GM18526 (cell line): ENCODE results near the gene PCDHB14.
"Not testable (repeated sequence)": the region's sequence is repeated elsewhere in the genome, so short reads cannot be mapped to it uniquely, and the experiment has no call there.

Experiments used
- POLR2A ChIP-seq: IDR thresholded peaks from 3 replicates; pipeline ENCODE4 v1.6.1; 2011; ENCODE audit not compliant: insufficient read length; ENCODE audit errors: extremely low read depth

The PCDHB14 gene

DNA sequence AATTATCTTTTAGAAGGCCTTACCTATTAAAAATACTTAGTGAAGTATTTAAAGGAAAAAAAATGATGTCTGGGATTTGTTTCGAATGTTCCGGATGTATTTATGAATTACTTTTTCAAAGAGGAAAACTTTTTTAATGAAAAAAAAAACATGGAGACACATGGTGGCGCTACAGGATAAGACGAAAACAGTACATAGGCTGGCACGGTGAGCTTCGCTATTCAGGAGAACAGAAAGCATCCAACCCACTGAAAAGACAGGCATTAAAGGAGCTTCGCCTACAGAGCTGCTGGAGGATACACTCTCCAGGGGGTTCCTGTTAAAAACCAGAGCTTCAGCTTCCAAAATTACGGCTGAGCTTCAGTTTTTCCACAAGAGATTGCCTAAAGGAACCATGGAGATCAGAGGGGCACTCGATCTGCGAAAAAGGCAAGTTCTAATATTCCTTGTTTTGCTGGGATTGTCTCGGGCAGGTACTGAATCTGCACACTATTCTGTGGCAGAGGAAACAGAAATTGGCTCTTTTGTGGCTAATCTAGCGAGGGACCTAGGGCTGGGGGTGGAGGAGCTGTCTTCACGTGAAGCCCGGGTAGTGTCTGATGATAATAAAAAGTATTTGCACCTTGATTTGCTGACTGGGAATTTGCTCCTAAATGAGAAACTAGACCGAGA, at the start of gene PCDHB14:
TSS of gene PCDHB14 (plus strand) at position 232 of the 672 bp plus-strand sequence. CDS start at position 395, 163 bp downstream.
- no peak for TF ChIP-seq POLR2A

DNA sequence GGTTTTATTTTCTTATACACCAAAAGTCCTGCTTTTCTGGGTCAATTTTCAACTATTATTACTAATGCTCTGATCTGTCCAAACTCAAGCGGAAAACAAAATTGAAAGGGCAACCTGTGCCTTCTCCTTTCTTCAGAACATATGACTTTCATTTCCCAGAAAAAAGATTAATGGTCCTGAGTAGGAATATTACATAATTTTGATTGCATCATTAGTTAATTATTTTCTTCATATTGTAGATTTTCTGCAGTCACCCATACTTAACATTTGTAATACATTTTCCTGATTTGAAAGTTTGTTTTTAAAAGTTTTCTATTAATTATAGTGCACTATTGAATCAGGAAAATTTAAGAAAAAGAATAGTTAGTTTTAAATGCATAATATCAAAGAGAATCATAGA, 47.2 kb upstream of the PCDHB14 start:
- TF ChIP-seq POLR2A, result no peak

- not testable (repeated sequence) for TF ChIP-seq POLR2A
Measured at GRCh38 chr5:141177577-141178191, 45.5 kb upstream of the PCDHB14 start, which contains the start of gene PCDHB8. PCDHB8 (plus strand) TSS chr5:141177790; CDS start chr5:141178035, 245 bp downstream.

- TF ChIP-seq POLR2A, result no peak
Measured at GRCh38 chr5:141180313-141180712, 42.8 kb upstream of the PCDHB14 start.

- TF ChIP-seq POLR2A, result no peak
Measured at GRCh38 chr5:141182248-141182647, 40.9 kb upstream of the PCDHB14 start, which contains the start of gene PCDHB16. PCDHB16 (plus strand) TSS chr5:141182387; CDS start chr5:141182560, 173 bp downstream.

DNA sequence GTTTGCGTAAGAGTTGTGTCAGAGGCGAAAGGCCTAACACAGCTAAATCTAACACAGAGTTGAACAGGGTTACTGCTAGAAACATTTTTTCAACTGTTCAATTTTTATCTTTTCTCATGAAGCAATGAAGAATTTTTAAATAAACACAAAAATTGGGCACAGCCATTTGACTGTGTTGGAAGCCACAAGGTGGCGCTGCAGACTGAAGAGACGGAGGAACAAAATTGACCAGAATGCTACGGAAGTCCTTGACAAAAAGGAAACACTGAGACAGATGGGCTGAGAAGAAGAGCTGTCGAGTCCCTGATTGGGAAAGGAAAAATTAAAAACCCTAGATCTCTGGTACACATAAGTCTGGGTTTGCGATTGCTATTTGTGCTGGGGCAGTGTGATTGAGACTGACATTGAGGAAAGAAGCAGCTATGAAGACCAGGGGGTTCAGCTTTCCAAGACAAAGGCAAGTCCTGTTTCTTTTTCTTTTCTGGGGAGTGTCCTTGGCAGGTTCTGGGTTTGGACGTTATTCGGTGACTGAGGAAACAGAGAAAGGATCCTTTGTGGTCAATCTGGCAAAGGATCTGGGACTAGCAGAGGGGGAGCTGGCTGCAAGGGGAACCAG, 36.1 kb upstream of the PCDHB14 start, which contains the start of gene PCDHB9:
TSS of gene PCDHB9 (plus strand) at position 265 of the 616 bp plus-strand sequence. CDS start at position 423, 158 bp downstream.
- no peak for TF ChIP-seq POLR2A

GRCh38 chr5:141192110-141192725, 30.9 kb upstream of the PCDHB14 start, which contains the start of gene PCDHB10:
PCDHB10 (plus strand) TSS chr5:141192353; CDS start chr5:141192553, 200 bp downstream.
- TF ChIP-seq POLR2A, result no peak

- no peak for TF ChIP-seq POLR2A
Measured at GRCh38 chr5:141196363-141196762, 26.8 kb upstream of the PCDHB14 start.

GRCh38 chr5:141199359-141200235, 23.5 kb upstream of the PCDHB14 start, which contains the start of gene PCDHB11:
PCDHB11 (plus strand) TSS chr5:141199627; CDS start chr5:141199775, 148 bp downstream.
- no peak for TF ChIP-seq POLR2A

- TF ChIP-seq POLR2A, result no peak
Measured at GRCh38 chr5:141208478-141208877, 14.7 kb upstream of the PCDHB14 start, which contains the start of gene PCDHB12. PCDHB12 (plus strand) TSS chr5:141208719; CDS start chr5:141208908, 189 bp downstream.

DNA sequence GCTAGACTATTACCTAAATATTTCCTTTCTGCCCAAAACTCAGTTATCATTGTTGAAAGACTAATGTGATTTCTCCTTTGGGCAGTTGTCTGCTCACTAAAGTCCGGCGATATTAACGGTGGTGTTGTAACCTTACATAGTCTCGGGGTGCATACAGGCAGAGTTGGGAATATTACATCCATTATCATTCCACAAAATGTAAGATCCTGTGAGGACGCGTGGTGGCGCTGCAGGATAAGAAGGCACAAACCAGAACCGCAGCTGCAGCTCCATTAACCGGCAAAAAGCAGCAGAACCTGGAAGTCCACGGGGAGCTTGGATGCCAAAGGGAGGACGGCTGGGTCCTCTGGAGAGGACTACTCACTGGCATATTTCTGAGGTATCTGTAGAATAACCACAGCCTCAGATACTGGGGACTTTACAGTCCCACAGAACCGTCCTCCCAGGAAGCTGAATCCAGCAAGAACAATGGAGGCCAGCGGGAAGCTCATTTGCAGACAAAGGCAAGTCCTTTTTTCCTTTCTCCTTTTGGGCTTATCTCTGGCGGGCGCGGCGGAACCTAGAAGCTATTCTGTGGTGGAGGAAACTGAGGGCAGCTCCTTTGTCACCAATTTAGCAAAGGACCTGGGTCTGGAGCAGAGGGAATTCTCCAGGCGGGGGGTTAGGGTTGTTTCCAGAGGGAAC, 9.3 kb upstream of the PCDHB14 start, which contains the start of gene PCDHB13:
TSS of gene PCDHB13 (plus strand) at position 264 of the 684 bp plus-strand sequence. CDS start at position 469, 205 bp downstream.
- not testable (repeated sequence) for TF ChIP-seq POLR2A

DNA sequence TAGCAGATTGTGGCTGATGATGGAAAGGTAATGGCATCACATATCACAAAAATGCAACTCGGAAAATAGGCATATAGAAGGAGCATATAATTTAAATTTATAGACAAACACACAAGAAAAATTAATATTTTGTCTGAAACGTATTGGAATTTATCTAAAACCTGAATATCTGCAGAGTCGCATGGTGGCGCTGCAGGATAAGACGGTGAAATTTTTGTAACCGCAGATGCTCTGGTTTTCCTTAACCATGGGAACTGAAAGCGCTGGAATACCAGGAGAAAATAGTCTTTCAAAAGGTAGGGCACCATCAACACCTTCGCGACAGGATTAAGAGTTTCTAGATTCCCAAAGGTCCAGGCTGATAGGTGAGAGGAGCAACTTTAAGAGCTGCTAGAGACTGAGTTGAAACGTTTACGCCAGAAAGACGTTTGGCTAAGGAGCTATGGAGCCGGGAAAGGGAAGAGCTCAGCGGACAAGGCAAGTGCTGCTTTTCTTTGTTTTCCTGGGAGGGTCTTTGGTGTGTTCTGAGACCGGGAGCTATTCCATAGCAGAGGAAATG, 11.0 kb downstream of the PCDHB14 start:
- no peak for TF ChIP-seq POLR2A

DNA sequence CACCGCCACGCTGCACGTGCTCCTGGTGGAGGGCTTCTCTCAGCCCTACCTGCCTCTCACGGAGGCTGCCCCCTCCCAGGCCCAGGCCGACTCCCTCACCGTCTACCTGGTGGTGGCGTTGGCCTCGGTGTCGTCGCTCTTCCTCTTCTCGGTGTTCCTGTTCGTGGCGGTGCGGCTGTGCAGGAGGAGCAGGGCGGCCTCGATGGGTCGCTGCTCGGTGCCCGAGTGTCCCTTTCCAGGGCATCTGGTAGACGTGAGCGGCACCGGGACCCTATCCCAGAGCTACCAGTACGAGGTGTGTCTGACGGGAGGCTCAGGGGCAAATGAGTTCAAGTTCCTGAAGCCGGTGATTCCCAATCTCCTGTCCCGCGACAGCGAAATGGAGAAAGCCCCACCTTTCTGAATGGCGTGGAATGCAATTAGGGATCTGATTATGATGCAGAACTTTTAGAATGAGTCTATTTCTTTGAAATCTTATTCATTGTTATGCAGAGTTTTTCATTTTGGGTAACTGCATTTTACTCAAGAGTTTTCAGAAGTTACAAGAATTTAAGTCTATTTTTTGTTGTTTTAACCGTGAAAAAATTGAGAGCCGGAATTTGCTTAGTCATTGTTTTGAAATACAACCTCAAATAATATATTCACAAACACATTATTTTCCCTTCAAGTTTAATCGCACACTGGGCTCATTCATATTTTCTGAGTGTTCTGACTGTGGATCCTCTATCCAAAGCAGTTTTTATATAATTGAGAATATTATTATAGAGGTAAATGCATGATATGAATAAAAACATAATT, 13.6 kb downstream of the PCDHB14 start:
- TF ChIP-seq POLR2A, result no peak

DNA sequence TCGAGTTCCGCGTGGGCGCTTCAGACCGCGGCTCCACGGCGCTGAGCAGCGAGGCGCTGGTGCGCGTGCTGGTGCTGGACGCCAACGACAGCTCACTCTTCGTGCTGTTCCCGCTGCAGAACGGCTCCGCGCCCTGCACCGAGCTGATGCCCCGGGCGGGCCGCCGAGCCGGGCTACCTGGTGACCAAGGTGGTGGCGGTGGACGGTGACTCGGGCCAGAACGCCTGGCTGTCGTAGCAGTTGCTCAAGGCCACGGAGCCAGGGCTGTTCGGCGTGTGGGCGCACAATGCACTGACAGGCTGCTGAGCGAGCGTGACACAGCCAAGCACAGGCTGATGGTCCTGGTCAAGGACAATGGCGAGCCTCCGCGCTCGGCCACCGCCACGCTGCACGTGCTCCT, 18.4 kb downstream of the PCDHB14 start:
- no peak for TF ChIP-seq POLR2A
